ENCODE measurements around the gene EHMT1. TPM values are rescaled to one million over a fixed set of nuclear protein-coding genes. Genes with fewer than 3 reads are reported as not detected.

The EHMT1 gene
- polyA plus RNA-seq, 2 of the 4 experiments (the other 2 are of a cell fraction), result 41.3 to 48.0 TPM

DNA sequence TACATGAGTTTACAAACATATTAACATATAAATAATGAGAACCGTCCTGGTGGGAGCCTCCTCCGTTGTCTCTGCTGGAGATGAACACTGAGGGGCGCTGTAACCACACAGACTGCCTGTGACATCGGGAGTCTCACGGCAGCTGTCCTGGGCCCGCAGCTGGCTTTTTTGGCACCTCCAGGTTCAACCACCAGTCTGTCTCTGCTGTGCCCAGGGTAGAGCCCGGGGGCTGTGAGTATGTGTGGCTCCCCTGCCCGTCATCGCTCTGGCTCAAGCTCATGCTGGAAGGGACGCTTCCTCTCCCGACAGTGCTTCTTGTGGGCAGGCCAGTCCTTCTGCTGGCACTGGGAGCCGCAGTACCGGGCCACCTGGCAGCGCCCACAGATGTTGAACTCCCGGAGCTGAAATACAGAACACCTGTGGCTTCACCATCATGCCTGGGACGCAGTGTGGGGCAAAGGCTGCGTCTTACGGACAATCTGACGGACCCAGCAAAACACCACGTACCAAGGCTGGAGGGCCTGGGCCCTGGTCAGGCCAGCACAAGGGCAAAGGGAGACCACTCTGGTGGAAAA is 36.4 kb upstream of the EHMT1 start:
- no peak overlapping the region for H3K4me3 ChIP-seq
- H3K4me2 ChIP-seq, result no peak overlapping the region
- H3K9me3 ChIP-seq, result no peaks in the 10 kb centered on the region
- TF ChIP-seq SMC3 (IDR thresholded peaks at IDR 0.05), result 0 out of 3 replicates have a peak, but pooled peaks have one; percentile 9
- TF ChIP-seq RNF2 (IDR thresholded peaks at IDR 0.05; ENCODE audit: borderline replicate concordance, low read depth), result no peak
- TF ChIP-seq, protein P1, sequence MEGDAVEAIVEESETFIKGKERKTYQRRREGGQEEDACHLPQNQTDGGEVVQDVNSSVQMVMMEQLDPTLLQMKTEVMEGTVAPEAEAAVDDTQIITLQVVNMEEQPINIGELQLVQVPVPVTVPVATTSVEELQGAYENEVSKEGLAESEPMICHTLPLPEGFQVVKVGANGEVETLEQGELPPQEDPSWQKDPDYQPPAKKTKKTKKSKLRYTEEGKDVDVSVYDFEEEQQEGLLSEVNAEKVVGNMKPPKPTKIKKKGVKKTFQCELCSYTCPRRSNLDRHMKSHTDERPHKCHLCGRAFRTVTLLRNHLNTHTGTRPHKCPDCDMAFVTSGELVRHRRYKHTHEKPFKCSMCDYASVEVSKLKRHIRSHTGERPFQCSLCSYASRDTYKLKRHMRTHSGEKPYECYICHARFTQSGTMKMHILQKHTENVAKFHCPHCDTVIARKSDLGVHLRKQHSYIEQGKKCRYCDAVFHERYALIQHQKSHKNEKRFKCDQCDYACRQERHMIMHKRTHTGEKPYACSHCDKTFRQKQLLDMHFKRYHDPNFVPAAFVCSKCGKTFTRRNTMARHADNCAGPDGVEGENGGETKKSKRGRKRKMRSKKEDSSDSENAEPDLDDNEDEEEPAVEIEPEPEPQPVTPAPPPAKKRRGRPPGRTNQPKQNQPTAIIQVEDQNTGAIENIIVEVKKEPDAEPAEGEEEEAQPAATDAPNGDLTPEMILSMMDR (IDR thresholded peaks at IDR 0.05), result peak; percentile 36
- peak; percentile 51 to 61; a peak in 4 of 5 replicates for TF ChIP-seq RAD21 (conservative IDR thresholded peaks at IDR 0.05 in 1 of 2, IDR thresholded peaks at IDR 0.05 in 1 of 2)
- no peak for TF ChIP-seq CEBPB (IDR thresholded peaks at IDR 0.05)
- TF ChIP-seq RFX5 (IDR thresholded peaks at IDR 0.05), result no peak
- no peak for TF ChIP-seq BHLHE40 (IDR thresholded peaks at IDR 0.05; ENCODE audit: low read depth, low read length)
- WGBS (ENCODE audit: missing lambda C conversion rate), result 83% methylated on average over 18 of the region's 20 CpGs
- ChIA-PET CTCF (interaction anchor here (0.7 to 9.7 kb wide), 4 partner anchors 13 to 41 kb away, joined by 4 to 175 read pairs (median 8); partner anchors contain the start of genes EHMT1 and ZMYND19), POLR2A (interaction anchor here (2.0 kb wide), 1 partner anchor 8 kb away, joined by 9 read pairs; the partner anchor contains the start of gene ZMYND19)
- ATAC-seq, result no peak
- peak in 1 of 2 experiments; percentile 48 for DNase-seq (ENCODE audit: low read depth in 1 of 2, low spot score in 1 of 2)
- H3K4me1 ChIP-seq, result peaks cover 4% of the 10 kb centered on the region; the same call in 2 of the 3 replicates
- no peak for FAIRE-seq
- H3K27ac ChIP-seq, result no peak overlapping the region

DNA sequence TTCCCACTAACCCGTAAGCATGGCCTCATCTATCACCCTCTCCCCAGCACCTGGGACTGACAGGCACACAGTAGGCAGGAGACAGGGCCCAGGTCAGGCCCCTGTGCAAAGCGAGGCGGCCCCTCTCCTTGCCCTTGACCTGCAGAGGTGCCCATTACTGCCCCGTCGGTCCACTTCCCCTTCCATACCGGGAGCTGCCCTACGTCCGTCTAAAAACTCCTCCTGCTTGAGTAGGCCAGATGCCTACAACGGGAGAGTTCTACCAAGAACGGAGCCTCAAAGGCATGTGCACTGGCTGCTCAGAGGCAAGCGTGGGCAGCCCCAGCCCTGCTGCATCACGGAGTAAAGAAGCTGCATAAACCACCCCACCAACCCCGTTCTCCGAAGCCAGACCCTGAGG is 35.5 kb upstream of the EHMT1 start:
- TF ChIP-seq, protein P2, sequence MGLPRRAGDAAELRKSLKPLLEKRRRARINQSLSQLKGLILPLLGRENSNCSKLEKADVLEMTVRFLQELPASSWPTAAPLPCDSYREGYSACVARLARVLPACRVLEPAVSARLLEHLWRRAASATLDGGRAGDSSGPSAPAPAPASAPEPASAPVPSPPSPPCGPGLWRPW (IDR thresholded peaks at IDR 0.05), result no peak
- TF ChIP-seq, protein P3, sequence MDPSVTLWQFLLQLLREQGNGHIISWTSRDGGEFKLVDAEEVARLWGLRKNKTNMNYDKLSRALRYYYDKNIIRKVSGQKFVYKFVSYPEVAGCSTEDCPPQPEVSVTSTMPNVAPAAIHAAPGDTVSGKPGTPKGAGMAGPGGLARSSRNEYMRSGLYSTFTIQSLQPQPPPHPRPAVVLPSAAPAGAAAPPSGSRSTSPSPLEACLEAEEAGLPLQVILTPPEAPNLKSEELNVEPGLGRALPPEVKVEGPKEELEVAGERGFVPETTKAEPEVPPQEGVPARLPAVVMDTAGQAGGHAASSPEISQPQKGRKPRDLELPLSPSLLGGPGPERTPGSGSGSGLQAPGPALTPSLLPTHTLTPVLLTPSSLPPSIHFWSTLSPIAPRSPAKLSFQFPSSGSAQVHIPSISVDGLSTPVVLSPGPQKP (IDR thresholded peaks at IDR 0.05; ENCODE audit: low read depth, low read length), result no peak
- TF ChIP-seq RCOR1 (IDR thresholded peaks at IDR 0.05; ENCODE audit: low read depth, low read length) (no peak), TP53 (CRISPR knock-in tag; IDR thresholded peaks at IDR 0.05) (no peak), ZFP36 (IDR thresholded peaks at IDR 0.05; ENCODE audit: borderline replicate concordance, partially characterized antibody) (no peak), ZC3H11A (IDR thresholded peaks at IDR 0.05) (no peak), JUNB (IDR thresholded peaks at IDR 0.05) (no peak), RFX5 (IDR thresholded peaks at IDR 0.05) (no peak), JUN (IDR thresholded peaks at IDR 0.05) (no peak), POLR2A (IDR thresholded peaks at IDR 0.05; ENCODE audit: low read length) (no peak), GATA3 (IDR thresholded peaks at IDR 0.05; ENCODE audit: borderline replicate concordance) (no peak), SREBF2 (IDR thresholded peaks at IDR 0.05) (no peak), FOXS1 (CRISPR knock-in tag; IDR thresholded peaks at IDR 0.05) (no peak)
- TF ChIP-seq, protein P4, sequence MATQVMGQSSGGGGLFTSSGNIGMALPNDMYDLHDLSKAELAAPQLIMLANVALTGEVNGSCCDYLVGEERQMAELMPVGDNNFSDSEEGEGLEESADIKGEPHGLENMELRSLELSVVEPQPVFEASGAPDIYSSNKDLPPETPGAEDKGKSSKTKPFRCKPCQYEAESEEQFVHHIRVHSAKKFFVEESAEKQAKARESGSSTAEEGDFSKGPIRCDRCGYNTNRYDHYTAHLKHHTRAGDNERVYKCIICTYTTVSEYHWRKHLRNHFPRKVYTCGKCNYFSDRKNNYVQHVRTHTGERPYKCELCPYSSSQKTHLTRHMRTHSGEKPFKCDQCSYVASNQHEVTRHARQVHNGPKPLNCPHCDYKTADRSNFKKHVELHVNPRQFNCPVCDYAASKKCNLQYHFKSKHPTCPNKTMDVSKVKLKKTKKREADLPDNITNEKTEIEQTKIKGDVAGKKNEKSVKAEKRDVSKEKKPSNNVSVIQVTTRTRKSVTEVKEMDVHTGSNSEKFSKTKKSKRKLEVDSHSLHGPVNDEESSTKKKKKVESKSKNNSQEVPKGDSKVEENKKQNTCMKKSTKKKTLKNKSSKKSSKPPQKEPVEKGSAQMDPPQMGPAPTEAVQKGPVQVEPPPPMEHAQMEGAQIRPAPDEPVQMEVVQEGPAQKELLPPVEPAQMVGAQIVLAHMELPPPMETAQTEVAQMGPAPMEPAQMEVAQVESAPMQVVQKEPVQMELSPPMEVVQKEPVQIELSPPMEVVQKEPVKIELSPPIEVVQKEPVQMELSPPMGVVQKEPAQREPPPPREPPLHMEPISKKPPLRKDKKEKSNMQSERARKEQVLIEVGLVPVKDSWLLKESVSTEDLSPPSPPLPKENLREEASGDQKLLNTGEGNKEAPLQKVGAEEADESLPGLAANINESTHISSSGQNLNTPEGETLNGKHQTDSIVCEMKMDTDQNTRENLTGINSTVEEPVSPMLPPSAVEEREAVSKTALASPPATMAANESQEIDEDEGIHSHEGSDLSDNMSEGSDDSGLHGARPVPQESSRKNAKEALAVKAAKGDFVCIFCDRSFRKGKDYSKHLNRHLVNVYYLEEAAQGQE (IDR thresholded peaks at IDR 0.05), result no peak
- TF ChIP-seq, protein P5, sequence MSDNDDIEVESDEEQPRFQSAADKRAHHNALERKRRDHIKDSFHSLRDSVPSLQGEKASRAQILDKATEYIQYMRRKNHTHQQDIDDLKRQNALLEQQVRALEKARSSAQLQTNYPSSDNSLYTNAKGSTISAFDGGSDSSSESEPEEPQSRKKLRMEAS (IDR thresholded peaks at IDR 0.05), result no peak
- TF ChIP-seq, protein P6, sequence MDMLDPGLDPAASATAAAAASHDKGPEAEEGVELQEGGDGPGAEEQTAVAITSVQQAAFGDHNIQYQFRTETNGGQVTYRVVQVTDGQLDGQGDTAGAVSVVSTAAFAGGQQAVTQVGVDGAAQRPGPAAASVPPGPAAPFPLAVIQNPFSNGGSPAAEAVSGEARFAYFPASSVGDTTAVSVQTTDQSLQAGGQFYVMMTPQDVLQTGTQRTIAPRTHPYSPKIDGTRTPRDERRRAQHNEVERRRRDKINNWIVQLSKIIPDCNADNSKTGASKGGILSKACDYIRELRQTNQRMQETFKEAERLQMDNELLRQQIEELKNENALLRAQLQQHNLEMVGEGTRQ (IDR thresholded peaks at IDR 0.05), result no peak
- Histone ChIP-seq H3K9me3 (no peaks in the 10 kb centered on the region), H3K4me2 (no peak overlapping the region), H3K27ac (no peak overlapping the region), H3K4me3 (no peak overlapping the region), H3K4me1 (peaks cover 3% of the 10 kb centered on the region; the same call in 1 of the 3 replicates)
- FAIRE-seq (no peak), ATAC-seq (no peak), DNase-seq (ENCODE audit: low read depth in 1 of 2, low spot score in 1 of 2) (no peak)
- WGBS (ENCODE audit: missing lambda C conversion rate), result 91% methylated on average over 14 of the region's 14 CpGs
- ChIA-PET CTCF (interaction anchor here (1.7 to 9.7 kb wide), 2 partner anchors 12 to 24 kb away, joined by 7 to 175 read pairs; partner anchors contain the start of gene ZMYND19), POLR2A (no interaction called here)

Measured in A549 (cell line).